Subcutaneous abdominal adipose tissue (tissue), 5 donors: ENCODE measurements around the gene NAT16.
A peak's percentile ranks its signal among the peaks of the same experiment; 100 is the strongest.

Experiments
- H3K27ac ChIP-seq: one replicate; pipeline ENCODE4 v1.7.0; 2013; ENCODE audit warnings: low read depth, mild to moderate bottlenecking, inconsistent platforms, low read length, moderate library complexity
- H3K27me3 ChIP-seq, 5 donors: one replicate each; pipeline ENCODE4 v1.7.0; 2013; ENCODE audit warnings: low read length in 5 of 5, inconsistent platforms in 1 of 5; ENCODE audit not compliant: control insufficient read depth in 5 of 5, insufficient read depth in 4 of 5
- H3K36me3 ChIP-seq, 5 donors: one replicate each; pipeline ENCODE4 v1.7.0; 2013; ENCODE audit warnings: low read length in 5 of 5; ENCODE audit not compliant: control insufficient read depth in 5 of 5, insufficient read depth in 5 of 5
- H3K4me1 ChIP-seq, 5 donors: one replicate each; pipeline ENCODE4 v1.7.0; 2013; ENCODE audit warnings: low read length in 5 of 5, mild to moderate bottlenecking in 3 of 5, moderate library complexity in 1 of 5; ENCODE audit not compliant: control insufficient read depth in 5 of 5, insufficient read depth in 5 of 5
- H3K4me3 ChIP-seq, 5 donors: one replicate each; pipeline ENCODE4 v1.7.0; 2013; ENCODE audit warnings: low read length in 5 of 5, low read depth in 1 of 5
- H3K9ac ChIP-seq, 5 donors: one replicate each; pipeline ENCODE4 v1.7.0; 2013; ENCODE audit warnings: low read length in 5 of 5, mild to moderate bottlenecking in 4 of 5, moderate library complexity in 3 of 5
- H3K9me3 ChIP-seq, 5 donors: one replicate each; pipeline ENCODE4 v1.7.0; 2013; ENCODE audit warnings: low read length in 5 of 5; ENCODE audit not compliant: control insufficient read depth in 5 of 5
- donor health status: healthy.
- donor health status: healthy.
- donor health status: healthy.
- donor health status: healthy.
- donor health status: healthy.

NAT16 gene

DNA sequence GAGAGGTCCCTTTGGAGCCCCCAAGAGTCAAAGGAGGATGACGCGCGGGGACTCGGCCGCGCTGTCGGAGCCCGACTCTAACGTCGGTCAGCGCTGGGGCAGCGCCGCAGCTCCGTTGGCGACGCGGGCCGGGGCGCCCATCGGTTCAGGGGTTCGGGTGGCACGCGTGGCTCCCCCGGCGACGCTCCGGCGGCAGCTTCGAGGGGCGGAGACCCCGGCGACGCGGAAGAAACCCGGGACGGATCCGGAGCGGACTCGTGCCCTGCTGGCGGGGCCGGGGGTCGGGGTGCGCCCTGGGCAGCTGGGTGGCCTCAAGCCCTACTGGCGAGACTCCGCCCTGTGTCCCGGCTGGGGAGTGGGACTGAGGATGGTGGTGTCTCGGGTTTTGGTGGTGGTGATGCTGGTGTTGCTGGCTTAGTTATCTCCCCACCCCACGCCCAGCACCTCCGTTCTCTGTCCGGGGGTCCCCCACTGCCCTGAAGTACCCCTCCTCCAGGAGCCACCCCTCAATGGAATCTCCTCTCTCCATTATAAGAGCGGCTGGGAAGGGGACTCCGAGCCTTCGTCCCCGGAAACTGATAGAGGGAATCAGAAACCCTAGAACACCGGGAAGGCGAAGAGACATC, at the start of gene NAT16:
Gene NAT16 (minus strand): TSS at position 164 of the 626 bp plus-strand sequence. CDS start 5,486 bp downstream, outside the sequence.
- Histone ChIP-seq H3K4me3 (no peak within 1 kb of the TSS), H3K27ac (no peak within 1 kb of the TSS), H3K36me3 (no peaks in the 10 kb centered on the region), H3K27me3 (peaks cover 39 to 59% (median 44%) of the 10 kb centered on the region in 5 donors), H3K4me1 (peaks cover 0 to 4% (median 0%) of the 10 kb centered on the region in 5 donors), H3K9ac (no peak within 1 kb of the TSS), H3K9me3 (no peaks in the 10 kb centered on the region)

- Histone ChIP-seq H3K27ac (no peak overlapping the region), H3K27me3 (no peaks in the 10 kb centered on the region), H3K9me3 (no peaks in the 10 kb centered on the region), H3K4me3 (no peak overlapping the region), H3K36me3 (peaks cover 0 to 64% (median 52%) of the 10 kb centered on the region in 5 donors), H3K4me1 (peaks cover 0 to 9% (median 4%) of the 10 kb centered on the region in 5 donors), H3K9ac (no peak overlapping the region)
Observed at GRCh38 chr7:101226721-101227120, 46.6 kb upstream of the NAT16 start.

DNA sequence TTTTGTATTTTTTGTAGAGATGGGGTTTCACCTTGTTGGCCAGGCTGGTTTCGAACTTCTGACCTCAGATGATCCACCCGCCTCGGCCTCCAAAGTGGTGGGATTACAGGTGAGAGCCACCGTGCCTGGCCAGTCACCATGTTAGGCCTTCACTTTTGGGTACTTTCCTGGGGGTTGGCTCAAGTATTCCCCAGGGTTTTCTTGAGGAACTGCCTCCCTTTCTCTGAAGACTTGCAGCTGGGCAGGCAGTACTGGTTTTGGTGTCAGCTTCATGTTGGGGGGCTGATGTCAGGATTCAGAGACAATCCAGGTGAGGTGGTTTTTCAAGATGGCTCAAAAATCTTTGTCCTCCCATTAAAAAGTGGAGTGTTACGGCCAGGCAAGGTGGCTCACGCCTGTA, 45.6 kb upstream of the NAT16 start:
- Histone ChIP-seq H3K4me1 (peaks cover 0 to 5% (median under 1%) of the 10 kb centered on the region in 5 donors), H3K9me3 (no peaks in the 10 kb centered on the region), H3K9ac (no peak overlapping the region), H3K27ac (no peak overlapping the region), H3K4me3 (no peak overlapping the region), H3K36me3 (peaks cover 0 to 62% (median 53%) of the 10 kb centered on the region in 5 donors), H3K27me3 (no peaks in the 10 kb centered on the region)

DNA sequence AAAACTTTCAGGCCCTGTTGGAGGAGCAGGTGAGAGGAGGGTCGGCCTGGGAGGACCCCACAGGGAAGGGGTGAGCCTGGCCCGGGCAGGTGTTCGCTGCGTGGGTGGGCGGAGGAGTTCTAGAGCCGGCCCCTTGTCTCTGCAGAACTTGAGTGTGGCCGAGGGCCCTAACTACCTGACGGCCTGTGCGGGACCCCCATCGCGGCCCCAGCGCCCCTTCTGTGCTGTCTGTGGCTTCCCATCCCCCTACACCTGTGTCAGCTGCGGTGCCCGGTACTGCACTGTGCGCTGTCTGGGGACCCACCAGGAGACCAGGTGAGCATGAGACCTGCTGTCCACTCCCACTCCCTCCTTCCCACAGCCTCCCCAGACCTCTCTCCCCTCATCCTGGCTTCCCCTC, 43.4 kb upstream of the NAT16 start:
- Histone ChIP-seq H3K4me1 (peaks cover 4 to 22% (median 18%) of the 10 kb centered on the region in 5 donors), H3K27ac (no peak overlapping the region), H3K27me3 (no peaks in the 10 kb centered on the region), H3K9me3 (no peaks in the 10 kb centered on the region), H3K9ac (no peak overlapping the region), H3K36me3 (peaks cover 0 to 51% (median 47%) of the 10 kb centered on the region in 5 donors), H3K4me3 (no peak overlapping the region)

GRCh38 chr7:101222275-101222830, 42.3 kb upstream of the NAT16 start:
- H3K9ac ChIP-seq: no peak overlapping the region
- peaks cover 0 to 43% (median 40%) of the 10 kb centered on the region in 5 donors for H3K36me3 ChIP-seq
- H3K4me3 ChIP-seq: no peak overlapping the region
- peaks cover 4 to 31% (median 22%) of the 10 kb centered on the region in 5 donors for H3K4me1 ChIP-seq
- H3K27ac ChIP-seq: no peak overlapping the region
- no peaks in the 10 kb centered on the region for H3K27me3 ChIP-seq
- H3K9me3 ChIP-seq: no peaks in the 10 kb centered on the region

GRCh38 chr7:101220295-101220694, 40.2 kb upstream of the NAT16 start:
- H3K9me3 ChIP-seq: no peaks in the 10 kb centered on the region
- H3K27me3 ChIP-seq: no peaks in the 10 kb centered on the region
- H3K4me1 ChIP-seq: peaks cover 6 to 47% (median 36%) of the 10 kb centered on the region in 5 donors
- H3K9ac ChIP-seq: no peak overlapping the region
- no peak overlapping the region for H3K4me3 ChIP-seq
- no peak overlapping the region for H3K27ac ChIP-seq
- H3K36me3 ChIP-seq: peaks cover 0 to 36% (median 34%) of the 10 kb centered on the region in 5 donors

DNA sequence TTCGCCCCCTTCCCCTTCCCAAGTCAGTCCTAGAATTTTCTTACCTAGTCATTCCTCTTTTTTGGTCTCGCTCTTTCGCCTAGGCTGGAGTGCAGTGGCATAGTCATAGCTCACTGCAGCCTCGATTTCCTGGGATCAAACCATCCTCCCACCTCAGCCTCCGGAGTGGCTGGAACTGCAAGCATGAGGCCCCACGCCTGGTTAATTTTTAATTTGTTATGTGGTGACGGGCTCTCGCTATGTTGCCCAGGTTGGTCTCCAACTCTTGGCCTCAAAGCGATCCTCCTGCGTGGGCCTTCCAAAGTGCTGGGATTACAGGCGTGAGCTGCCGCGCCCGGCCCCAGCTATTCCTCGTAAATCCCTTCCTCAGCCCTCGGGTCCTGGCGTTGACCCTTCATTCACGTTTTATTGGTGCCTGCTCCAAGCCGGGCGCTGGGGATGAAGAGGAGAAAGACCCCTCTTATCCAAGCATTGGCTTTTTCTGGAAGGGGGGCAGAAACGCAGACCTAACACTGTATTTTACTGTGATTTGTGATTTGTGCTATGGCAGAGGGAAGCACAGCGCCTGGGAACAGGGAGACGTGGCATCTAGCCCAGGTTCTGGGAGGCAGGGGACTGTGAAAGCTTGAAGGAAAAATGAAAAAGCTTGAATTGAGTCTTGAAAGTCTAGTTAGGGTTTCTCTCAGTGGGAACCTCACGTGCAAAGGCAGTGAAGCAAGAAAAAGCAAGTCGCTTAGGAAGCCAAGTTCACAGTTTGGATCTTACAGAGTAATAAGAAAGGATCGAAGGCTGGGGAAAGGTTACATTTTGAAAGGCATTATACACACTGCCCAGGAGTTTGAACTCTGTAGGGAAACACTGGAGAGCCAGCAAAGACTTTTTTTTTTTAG, 38.4 kb upstream of the NAT16 start:
- peaks cover 6 to 47% (median 41%) of the 10 kb centered on the region in 5 donors for H3K4me1 ChIP-seq
- peak overlapping the region; percentile 76 to 97 (median 84) for H3K4me3 ChIP-seq
- peak overlapping the region in 4 of 5 donors; percentile 56 to 94 (median 84) for H3K9ac ChIP-seq
- peak overlapping the region; percentile 96 for H3K27ac ChIP-seq
- H3K9me3 ChIP-seq: no peaks in the 10 kb centered on the region
- H3K27me3 ChIP-seq: no peaks in the 10 kb centered on the region
- H3K36me3 ChIP-seq: peaks cover 0 to 28% (median 21%) of the 10 kb centered on the region in 5 donors

DNA sequence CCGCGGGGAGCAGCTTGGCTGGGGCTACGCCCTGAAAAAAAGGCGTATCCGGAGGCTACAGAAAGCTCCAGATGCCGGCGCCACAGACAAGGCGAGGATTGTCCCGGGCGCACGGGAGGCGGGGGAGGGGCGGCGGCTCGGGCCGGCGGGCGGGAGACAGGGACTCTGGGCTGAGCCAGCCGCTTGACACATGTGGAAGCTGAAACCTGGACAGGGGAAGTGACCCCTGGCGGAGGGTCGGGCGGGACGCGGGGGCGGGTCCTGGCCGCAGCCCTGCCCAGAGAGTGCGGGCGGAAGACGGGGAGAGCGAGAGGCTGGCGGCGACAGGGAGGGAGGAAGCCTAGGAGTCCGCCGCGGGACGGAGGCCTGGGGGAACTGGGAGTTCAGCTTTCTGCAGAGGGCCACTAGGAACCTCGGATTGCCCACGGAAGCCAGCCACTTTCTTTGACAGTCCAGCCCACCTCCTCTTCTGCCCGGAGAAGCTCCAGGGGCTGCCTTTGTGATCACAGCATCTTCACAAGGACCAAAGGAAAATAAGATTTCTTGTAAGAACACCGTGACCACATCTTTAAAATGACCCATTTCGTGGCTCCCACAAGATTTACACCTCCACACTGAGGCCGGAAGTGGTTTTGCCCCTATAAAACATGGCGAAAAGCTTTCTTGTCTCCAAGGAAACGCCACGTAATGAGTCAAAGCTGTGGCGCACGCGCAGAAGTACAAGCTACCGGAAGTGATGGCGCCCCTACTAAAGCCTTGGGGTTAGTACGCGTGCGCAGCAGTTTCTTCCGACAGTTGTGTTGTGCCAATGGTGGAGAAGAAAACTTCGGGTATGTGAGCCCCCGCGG, 37.5 kb upstream of the NAT16 start, which contains the start of the genes PLOD3 and ZNHIT1:
Gene PLOD3 (minus strand): TSS at position 194 of the 848 bp plus-strand sequence. CDS start 307 bp downstream, outside the sequence.
Gene ZNHIT1 (plus strand): TSS at position 778 of the 848 bp plus-strand sequence. CDS start 31 bp downstream, at position 809.
- Histone ChIP-seq H3K4me1 (peaks cover 6 to 47% (median 41%) of the 10 kb centered on the region in 5 donors), H3K9ac (peak within 1 kb of the TSS; percentile 56 to 94 (median 87)), H3K9me3 (no peaks in the 10 kb centered on the region), H3K27me3 (no peaks in the 10 kb centered on the region), H3K36me3 (peaks cover 0 to 26% (median 18%) of the 10 kb centered on the region in 5 donors), H3K27ac (peak within 1 kb of the TSS; percentile 96), H3K4me3 (peak within 1 kb of the TSS; percentile 76 to 97 (median 84))

DNA sequence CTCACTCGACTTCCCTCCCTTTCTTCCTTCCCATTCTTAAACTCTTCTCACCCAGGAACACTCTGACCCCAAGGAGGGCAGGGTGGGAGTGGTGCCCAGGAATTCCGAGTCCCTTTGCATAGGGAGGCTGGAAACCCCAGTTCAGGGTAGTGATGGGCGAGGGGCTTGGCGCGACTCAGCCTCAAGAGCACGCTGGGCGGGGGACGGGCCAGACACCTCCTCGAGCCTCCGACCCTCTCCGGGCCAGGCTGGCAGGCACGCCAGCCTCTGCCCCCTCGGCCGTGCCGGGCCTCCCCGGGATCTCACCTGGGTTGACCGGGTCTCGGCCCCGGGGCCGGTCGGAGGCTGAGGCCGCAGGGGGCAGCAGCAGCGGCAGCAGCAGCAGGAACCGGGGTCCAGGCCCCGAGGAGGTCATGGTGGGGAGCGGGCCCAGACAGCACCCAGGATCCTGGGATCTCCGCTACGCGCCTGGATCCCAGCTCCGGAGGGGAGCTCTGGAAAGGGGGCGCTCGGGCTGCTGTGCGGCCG, 36.8 kb upstream of the NAT16 start:
- Histone ChIP-seq H3K9ac (peak overlapping the region; percentile 56 to 94 (median 77)), H3K4me3 (peak overlapping the region; percentile 76 to 94 (median 84)), H3K36me3 (peaks cover 0 to 30% (median 22%) of the 10 kb centered on the region in 5 donors), H3K9me3 (no peaks in the 10 kb centered on the region), H3K4me1 (peaks cover 6 to 47% (median 41%) of the 10 kb centered on the region in 5 donors), H3K27me3 (no peaks in the 10 kb centered on the region), H3K27ac (peak overlapping the region; percentile 96)
